HG03575 (cell line): ENCODE results near the gene GPR152.
"Not testable (repeated sequence)": the region's sequence is repeated elsewhere in the genome, so short reads cannot be mapped to it uniquely, and the experiment has no call there.

Experiments used
- ATAC-seq: cut with Tn5 transposase; IDR thresholded peaks from one replicate; pipeline ENCODE4 v1.9.1; 2021; ENCODE audit not compliant: unreplicated experiment, insufficient number of reproducible peaks, low FRiP score; ENCODE audit errors: extremely low read depth

The GPR152 gene

DNA sequence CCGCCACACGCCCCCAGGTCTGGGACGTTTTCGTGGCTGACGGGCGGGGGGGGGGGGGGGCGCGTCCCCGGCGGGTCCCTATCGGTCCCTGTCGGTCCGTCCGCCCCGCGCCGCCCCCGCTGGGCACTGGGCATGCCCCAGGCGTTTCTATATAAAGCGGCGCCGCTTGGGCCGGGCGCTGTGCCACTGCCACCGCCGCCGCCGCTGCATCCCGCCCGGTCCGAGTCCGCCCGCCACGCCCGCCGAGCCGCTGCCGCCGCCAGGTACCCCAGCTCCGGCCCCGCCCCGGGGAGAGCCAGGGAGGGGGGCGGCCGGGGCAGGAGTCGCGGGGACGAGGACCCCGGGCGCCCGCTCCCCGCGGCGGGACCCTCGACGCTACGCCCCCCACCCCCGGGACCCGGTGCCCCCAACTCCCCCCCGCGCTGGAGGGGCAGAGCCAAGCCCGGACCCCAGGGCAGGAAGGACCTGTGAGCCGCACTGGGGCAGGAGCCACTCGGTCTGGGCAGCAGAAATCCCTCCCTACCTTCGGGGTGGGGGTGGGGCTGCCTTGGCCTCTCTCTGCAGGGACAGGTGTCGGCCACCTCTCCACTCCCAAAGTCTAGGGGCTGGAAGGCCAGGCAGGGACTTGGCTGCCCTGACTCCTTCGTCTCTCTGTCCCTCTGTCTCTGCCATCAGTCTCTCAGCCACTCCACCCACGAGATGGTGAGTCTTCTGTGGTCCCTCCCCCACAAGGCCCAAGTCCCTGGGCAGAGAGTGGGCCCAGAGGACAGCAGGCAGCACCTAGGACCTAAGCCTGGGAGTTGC, 36.8 kb downstream of the GPR152 start, which contains the start of gene CARNS1:
Gene CARNS1, plus strand, starts transcription at position 178 of the 804 bp plus-strand sequence. Its CDS starts 522 bp downstream, at position 700.
- ATAC-seq = no peak

DNA sequence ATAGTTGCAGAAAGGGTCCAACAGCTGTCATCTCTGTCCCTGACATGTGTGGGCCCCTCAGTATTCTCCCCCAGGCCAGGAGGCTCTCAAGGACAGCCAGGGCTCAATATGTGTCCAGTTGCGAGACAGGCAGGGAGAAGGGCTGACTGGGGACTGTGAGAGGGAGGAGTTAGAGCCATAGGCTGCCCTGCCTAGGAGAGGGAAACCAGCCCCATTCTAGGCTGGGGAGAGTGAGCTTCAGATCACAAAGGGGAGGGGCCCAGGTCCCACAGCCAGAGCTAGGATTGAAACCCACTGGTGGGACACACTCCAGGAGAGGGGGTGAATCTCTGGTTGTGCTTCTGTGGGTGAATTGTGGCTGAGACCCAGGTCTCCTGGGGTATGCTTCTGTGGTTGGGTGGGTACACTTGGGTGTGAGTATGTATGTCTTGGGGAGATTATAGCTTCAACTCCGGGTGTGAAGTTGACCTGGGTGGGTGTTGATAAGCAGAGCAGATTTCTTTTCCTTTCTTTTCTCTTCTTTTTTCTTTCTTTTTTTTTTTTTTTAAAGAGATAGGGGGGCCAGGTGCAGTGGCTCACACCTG, 39.2 kb downstream of the GPR152 start:
- ATAC-seq = no peak

DNA sequence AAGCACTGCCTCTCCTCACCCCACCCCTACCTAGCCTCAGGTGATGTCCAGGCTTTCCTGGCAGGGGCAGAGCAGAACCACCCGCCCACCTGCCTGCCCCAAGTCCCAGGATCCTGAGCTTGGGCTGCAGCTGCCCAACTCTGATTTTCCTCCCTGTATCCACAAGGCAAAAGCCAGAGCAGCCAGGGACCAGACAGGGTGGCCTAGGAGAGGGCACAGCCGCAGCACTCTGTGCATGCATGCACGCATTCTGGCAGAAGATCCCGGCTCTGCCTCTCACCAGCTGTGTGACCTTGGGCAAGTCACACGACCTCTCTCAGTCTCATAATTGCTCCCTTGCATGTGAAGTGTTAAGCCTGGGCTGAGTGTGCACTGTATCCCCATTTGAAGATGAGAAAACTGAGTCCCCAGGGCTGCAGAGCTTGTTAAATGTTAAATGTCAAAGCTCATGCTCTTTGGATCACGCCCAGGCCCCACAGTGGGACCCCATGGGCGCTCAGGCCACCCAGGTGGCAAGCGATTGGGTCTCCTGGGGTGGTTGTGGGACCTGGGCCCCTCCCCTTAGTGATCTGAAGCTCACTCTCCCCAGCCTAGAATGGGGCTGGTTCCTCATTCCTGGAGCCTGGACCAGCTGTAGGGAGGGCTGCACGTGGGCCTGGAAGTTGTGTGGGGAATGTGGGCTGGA, 39.9 kb downstream of the GPR152 start:
- ATAC-seq = no peak

DNA sequence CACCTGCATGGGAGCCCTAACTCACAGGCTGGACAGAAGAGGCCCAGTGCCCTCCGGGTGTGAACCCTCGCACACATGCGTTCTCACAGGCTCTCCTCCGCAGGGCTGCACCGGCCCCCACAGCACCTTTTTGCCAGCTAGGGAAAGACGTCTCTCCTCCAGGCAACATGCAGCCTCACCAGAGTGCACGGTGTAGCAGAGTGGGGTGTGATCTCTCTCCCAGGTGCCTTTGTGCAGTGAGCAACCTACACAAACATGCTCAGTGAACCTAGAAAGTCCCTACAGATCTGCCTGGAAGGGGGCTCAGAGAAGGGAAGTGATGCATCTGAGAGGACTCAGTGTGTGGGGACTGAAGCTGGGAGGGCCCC, 40.8 kb downstream of the GPR152 start:
- no peak for ATAC-seq

DNA sequence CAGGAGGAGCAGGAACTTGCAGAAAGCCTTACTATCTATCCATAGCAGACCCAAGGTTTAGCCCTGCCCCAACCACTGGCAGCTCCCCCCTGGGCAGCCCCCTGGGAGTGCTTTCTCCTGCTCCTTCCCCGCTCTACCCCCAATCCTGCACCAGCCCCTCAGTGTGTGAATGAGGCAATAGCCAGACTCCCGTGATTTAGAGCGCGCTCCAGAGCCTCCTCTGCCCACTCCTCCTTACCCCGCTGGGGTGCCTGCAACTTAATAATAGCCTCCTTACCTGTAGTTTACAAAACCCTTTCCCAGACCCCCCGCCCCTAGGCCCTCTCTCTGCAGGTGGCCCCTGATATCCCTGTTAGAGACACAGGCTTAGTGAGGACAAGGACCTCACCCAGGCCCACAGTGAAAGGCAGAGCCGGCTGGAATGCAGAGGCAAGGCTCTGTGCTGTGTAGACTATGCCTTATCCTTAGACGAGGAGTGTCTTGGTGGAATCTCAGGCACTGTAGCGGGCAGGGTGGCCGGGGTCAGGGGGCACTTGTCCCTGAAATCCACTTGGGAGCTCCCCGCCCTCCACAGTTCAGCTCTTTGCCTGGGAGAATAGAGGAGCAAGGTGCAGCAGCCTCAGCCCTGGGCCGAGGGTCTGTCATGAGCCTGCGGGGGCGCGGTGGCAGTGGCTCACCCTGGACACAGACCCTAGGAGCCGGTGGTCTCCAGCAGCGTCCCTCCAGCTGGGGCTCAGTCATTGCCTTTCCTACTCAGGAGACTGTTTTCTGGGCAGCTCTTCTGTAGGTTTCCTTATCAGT, 41.3 kb downstream of the GPR152 start:
- no peak for ATAC-seq

DNA sequence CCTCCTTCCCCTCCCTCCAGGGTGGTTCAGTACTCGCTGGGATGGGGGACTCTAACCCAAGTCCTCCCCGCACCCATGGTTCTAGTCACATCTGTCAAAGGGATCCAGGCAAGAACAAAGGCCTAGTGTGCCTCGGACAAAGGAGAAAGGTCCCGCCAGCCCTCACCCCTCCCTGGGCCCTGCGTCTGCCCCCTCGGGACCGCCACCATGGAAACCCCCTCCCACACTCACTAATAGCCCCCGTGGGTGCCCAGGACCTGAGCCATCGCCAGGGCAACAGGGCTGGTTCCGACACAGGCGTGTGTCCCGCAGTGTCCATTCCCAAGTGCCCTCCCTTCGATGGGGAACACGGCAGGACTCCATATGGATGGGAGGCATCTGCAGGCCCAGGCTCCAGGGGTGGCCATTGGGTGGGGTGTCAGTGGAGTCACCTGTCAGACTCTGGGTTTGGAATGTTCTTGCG, 42.1 kb downstream of the GPR152 start:
- no peak for ATAC-seq

DNA sequence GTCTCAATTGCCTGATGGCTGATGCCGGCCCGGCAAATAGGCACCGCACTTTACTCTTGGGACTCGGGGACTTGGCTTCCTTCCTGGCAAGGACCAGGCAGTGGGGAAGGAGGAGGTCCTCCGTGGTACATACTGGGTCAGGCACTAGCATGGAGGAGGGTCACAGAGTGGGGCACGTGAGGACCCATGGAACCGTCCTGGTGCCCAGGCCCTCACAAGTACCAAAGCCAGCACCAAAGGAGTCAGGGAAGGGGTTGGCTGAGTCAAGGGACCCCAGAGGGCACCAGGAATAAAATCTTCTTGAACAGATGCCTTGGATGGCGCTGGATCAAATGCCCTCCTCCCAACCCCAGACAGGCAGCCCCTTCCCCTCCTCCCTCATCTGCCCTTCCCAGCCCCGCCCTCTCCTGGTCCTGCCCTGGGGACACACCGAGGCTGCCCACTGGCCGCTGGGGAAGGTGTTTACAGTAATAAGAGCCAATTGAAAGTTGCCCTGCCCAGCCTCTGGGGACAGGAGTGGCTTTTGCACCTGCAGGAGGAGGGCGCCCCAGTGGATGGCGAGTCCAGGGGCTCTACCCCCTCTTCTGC, 42.7 kb downstream of the GPR152 start:
- no peak for ATAC-seq

DNA sequence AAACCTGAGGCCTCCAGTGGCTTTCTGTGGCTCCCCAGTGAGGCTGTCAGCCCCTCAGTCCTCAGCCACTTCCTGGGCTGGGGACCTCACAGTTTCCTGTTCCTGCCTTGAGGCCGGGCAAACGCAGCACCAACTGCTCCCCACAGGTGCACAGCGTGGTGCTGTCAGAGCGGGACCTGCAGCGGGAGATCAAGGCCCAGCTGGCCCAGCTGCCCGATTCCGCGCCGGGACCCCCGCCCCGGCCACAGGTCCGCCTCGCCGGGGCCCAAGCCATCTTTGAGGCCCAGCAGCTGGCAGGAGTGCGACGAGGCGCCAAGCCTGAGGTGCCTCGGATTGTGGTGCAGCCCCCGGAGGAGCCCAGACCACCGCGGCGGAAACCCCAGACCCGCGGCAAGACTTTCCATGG, 43.3 kb downstream of the GPR152 start:
- ATAC-seq = no peak

DNA sequence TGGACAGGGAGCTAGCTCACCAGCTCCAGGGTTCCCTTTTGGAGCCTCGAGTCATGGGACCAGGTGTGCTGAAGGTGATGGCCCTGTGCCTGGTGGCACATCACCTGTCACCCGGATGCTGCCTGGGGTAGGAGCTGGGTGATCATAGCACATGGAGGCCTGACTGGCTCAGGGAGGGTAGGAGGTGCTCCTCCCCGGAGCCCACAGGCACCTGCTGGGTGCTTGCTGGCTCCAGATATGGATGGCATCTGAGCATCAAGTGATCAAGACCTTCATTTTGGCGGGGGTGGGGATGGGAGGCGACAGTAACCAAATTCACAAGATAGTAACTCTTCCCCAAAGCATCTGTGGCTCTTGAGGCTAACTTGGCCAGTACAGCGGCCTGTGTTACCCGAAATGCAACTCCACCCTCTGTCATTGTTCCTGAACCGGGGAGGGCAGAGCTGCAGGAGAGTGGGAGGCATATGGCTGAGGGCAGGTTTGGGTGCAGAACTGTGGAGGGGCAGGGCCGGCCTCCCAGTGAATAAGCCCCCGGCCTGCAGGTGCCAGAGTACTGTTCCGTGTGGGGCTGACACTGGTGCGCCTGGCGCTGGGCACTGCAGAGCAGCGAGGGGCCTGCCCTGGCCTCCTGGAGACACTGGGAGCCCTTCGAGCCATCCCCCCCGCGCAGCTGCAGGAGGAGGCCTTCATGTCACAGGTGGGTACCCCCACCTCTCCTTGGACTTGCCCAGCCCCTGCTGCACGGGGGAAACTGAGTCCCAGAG, 43.9 kb downstream of the GPR152 start:
- ATAC-seq = no peak

DNA sequence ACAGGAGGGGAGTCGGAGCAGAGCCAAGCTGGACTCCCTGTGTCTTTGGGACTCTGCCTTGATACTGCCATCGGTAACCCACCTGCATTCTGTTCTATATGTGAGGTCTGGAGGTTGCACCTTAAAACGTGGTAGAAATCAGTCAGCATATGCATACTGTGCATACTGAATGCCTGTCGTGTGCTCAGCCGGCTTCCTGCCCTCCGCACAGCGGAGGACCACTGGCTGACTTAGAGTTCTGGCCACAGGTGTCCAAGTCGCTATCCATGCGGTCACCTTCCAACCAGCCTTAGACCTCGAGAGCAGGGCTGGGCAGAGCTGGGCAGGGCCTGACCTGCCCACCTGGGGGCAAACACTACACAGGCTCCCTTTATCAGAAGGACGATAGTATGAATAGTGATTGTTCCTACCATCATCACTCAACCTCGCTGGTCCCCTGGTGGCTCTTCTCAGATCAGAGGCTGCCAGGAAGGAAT, 44.8 kb downstream of the GPR152 start:
- ATAC-seq = no peak

DNA sequence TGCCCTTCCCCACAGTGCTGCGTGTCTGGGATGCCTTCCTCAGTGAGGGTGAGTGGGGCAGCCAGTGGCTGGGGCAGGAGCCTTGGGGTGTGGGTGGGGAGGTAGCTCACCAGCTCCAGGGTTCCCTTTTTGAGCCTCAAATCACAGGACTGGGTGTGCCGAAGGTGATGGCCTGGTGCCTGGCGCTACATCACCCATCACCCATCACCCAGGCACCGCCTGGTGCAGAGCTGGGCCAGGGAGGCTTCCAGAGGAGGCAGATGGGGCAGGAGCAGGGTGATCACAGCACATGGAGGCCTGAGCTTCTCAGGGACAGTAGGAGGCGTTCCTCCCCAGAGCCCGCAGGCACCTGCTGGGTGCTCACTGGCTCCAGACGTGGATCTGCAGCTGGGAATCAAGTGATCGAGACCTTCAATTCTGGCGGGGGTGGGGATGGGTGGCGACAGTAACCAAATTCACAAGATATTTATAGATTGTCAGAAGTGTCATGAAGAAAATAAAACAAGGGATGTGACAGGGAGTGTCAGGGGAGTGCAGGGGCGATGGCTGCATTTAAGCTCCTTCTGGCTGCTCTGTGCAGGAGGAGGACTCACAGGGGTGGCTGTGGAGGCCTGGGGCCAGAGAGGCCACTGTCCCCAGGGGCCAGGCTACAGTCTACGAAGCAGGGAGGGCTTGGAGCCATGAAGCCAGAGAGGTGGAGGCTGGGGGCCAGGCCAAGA, 45.4 kb downstream of the GPR152 start:
- ATAC-seq = no peak

DNA sequence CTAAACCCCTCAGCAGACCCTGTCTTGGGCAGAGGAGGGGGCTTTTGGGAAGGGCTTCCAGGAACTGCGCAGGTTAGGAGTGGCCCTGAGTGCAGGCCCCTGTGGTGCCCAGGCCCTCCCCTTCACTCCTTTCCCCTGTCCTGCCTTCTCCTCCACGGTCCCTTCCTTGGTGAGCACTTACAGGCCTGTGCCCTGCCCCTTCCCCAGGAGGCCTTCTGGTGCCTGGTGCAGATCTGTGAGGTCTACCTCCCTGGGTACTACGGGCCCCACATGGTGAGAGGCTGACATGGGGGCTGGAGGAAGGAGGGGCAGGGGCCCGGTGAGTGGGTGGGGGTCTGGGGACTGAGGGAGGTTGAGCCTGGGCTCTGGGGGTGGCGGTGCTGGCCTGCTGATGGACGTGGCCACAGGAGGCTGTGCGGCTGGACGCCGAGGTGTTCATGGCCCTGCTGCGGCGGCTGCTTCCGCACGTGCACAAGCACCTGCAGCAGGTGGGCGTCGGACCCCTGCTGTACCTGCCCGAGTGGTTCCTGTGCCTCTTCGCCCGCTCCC, 46.0 kb downstream of the GPR152 start:
- no peak for ATAC-seq

DNA sequence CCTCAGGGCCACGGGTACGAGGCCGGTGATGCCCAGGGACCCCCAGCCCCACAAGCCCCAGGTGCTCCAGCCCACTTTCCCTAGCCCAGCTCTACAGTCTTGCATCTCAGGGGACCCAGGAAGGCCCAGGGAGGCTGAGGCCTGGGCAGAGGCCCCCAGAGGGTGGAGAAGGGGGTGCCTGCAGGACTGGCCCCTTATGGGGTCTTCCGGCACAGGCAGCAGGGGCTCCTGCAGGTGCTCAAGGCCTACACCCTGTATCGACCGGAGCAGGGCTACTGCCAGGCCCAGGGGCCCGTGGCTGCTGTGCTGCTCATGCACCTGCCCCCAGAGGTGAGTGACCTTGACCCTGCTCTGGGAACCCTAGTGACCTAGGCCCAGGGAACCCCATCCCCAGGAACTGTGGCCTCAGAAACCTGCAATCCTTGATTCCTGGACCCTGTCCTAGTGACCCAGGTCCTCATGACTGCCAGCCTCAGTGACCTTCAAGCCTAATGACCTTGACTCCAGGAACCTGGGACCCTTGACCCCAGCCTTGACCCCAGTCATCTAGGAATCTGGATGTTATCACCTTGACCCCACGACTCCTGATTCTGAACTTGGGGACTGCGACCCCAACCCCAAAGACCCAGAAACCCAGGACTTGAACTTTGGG, 46.7 kb downstream of the GPR152 start:
- ATAC-seq = no peak

DNA sequence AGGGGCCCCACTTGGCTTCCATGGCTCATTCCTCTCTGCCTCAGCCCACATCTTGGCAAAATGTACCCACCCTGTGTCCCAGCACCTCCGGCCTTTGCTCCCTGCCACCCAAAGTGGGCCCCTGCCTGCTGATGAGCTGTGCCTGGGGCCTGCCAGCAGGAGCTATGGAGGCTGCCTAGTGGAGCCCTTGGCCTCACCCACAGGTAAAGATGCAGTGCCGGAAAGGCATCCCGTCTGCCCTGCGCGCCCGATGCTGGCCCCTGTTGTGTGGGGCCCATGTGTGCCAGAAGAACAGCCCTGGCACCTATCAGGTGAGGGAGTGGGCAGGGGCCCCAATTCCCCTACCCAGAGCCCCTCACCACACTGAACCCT, 47.3 kb downstream of the GPR152 start:
- no peak for ATAC-seq

DNA sequence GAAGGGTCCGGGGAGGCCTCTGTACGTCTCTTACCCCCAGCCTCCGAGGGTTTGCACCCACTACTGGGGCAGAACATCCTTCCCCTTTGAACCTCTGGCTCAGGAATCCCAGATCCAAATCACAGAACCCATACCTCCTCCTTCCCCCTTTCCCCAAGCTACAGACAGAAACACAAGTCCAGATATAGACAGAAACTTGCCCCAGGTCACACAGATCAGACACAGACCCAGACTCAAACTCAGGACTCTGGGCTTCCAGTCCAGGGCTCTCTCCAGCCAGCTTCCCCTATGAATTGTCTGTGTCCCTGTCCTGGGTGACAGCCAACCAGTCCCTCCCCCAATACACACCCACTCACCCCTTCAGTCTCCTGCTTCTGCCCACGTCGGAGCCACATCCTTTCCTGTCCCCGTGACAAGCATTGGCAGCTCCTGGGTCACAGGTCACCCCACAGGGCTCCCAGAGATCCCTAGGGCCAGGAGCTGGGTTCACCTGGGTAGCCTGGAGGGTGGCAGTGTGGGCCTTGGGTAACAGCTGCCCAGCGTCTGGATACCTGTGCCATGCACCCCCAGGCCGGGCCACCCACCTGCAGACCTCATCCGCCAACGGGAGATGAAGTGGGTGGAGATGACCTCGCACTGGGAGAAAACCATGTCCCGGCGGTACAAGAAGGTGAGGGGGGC, 47.9 kb downstream of the GPR152 start:
- no peak for ATAC-seq

DNA sequence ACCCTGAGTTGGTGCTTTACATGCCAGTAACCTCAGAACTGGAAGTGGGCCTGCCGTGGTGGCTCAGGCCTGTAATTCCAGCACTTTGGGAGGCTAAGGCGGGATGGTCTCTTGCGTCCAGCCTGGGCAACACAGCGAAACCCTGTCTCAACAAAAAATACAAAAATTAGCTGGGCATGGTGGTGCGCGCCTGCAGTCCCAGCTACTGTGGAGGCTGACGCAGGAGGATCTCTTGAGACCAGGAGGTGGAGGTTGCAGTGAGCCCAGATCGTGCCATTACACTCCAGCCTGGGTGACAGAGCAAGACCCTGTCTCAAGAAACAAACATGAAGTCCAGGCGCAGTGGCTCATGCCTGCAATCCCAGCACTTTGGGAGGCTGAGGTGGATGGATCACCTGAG, 49.4 kb downstream of the GPR152 start:
- ATAC-seq = not testable (repeated sequence)
